ENCODE results near the gene CASKIN1.

Gene CASKIN1

DNA sequence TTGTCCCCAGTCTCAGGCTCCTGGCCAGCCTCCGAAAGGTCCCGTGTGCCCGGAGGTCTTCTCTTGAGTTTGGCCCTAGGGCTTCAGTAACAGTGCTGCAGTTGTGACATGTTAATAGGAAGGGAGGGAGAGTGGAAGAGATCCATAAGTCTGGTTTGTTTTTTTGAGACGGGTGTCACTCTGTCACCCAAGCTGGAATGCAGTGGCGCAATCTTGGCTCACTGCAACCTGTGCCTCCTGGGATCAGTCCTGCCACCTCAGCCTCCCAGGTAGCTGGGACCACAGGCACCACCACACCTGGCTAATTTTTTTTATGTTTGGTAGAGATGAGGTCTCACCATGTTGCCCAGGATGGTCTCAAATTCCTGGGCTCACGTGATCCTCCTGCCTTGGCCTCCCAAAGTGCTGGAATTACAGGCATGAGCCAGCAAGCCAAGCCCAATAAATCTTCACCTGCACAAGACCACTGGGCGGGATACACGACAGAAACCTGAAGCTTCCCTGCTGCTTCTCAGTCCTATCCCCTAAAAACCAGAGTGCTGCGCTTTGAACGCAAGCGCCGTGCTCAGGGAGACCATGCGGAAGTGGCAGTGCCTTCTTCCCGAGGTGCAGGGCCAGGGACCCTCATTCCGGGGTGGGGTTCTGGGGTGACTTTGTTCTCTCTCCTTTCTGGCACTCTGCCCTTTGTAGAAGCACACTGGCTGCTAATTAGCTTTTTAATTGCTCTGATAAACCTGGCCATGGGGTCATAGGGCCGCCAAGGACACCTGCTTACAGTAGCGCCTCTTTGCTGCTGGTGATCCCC lies 29.9 kb downstream of the CASKIN1 start:
- H3K4me3 ChIP-seq (ENCODE audit: low read depth, low read length) = no peak overlapping the region
- ChIA-PET POLR2A (interaction anchor here (2.1 kb wide), 1 partner anchor 11 kb away, joined by 12 read pairs; the partner anchor contains the start of gene TRAF7), CTCF (interaction anchor here (0.7 kb wide), 1 partner anchor 14 kb away, joined by 3 read pairs; no protein-coding TSS in a partner anchor)
- DNase-seq (ENCODE audit: low read depth, low spot score) = no peak
- TF ChIP-seq CTCF (IDR thresholded peaks at IDR 0.05; ENCODE audit: insufficient read depth, low read length, missing control alignments) = no peak

DNA sequence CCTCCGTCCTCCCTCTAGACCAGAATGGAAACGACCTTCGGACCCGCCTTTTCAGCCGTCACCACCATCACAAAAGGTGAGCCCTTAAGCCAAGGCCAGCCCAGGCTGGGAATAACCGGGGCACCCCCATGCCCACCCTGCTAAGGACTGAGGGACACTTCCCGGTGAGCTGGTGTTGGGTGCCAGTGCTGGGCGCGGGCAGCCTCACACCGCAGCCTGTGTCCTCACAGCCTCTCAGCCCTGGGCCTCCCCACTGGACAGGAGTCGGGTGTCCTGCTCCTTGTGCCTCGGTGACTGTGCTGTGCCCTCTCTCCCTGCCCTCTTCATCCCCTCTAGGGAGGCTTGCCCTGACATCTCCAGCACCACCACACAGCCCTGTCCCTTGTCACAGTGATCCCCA lies 30.5 kb downstream of the CASKIN1 start:
- no peak for TF ChIP-seq CTCF (IDR thresholded peaks at IDR 0.05; ENCODE audit: insufficient read depth, low read length, missing control alignments)
- no peak for DNase-seq (ENCODE audit: low read depth, low spot score)
- ChIA-PET CTCF (no interaction called here), POLR2A (interaction anchor here (2.1 kb wide), 1 partner anchor 11 kb away, joined by 12 read pairs; the partner anchor contains the start of gene TRAF7)
- no peak overlapping the region for H3K4me3 ChIP-seq (ENCODE audit: low read depth, low read length)

DNA sequence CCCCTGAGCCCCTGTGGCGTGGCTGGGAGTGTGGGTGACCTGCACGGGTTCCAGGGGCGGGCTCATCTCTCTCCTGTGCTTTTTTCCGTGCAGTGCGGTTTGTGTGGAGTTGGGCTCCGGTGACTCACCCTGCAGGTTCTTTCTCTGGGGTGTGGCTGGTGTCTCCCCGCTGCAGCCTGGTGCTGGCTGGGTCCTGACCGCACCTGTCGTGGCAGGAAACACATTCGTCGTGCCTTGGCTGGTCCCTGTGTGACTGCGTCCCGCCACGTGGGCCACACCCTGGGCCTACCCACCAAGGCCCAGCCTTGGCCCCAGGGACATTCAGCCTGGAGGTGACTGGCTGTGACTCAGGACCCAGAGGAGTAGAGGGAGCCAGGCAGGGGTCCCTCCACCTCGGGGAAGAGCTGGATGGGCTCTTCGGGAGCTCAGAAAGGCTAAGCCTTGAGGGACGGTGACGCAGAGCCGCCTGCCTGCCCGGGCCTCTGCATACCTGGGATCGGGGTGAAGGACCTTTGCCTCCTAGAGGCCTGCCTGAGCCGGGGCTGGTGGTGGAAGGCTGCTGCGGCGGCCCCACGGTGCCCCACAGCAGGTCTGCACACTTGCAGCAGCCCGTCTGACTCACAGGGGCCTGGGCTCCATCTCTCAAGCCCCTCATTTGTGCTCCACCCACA lies 33.1 kb downstream of the CASKIN1 start:
- CTCF ChIA-PET = no interaction called here

GRCh38 chr16:2162676-2163118 lies 33.7 kb downstream of the CASKIN1 start:
- DNase-seq (ENCODE audit: low read depth, low spot score) = no peak
- ChIA-PET POLR2A (no interaction called here), CTCF (no interaction called here)
- no peak for TF ChIP-seq CTCF (IDR thresholded peaks at IDR 0.05; ENCODE audit: insufficient read depth, low read length, missing control alignments)
- no peak overlapping the region for H3K4me3 ChIP-seq (ENCODE audit: low read depth, low read length)

More for the DNA sequence above, 33.1 kb downstream of the CASKIN1 start:
- no peak overlapping the region for H3K4me3 ChIP-seq (ENCODE audit: low read depth, low read length)
- no peak for TF ChIP-seq CTCF (IDR thresholded peaks at IDR 0.05; ENCODE audit: insufficient read depth, low read length, missing control alignments)
- DNase-seq (ENCODE audit: low read depth, low spot score) = no peak
- POLR2A ChIA-PET = interaction anchor here (1.3 kb wide), 1 partner anchor 8 kb away, joined by 4 read pairs; the partner anchor contains the start of gene TRAF7

GRCh38 chr16:2161911-2162310 lies 34.5 kb downstream of the CASKIN1 start:
- no peak for TF ChIP-seq CTCF (IDR thresholded peaks at IDR 0.05; ENCODE audit: insufficient read depth, low read length, missing control alignments)
- no peak overlapping the region for H3K4me3 ChIP-seq (ENCODE audit: low read depth, low read length)
- ChIA-PET CTCF (no interaction called here), POLR2A (interaction anchor here (0.9 kb wide), 1 partner anchor 197 kb away, joined by 3 read pairs; the partner anchor contains the start of gene RPS2)
- DNase-seq (ENCODE audit: low read depth, low spot score) = no peak
